Endothelial cell of umbilical vein (primary cell): ENCODE results near the gene LGALS3. TPM values are rescaled to one million over a fixed set of nuclear protein-coding genes. Genes with fewer than 3 reads are reported as not detected.

Source experiments
- BruUV-seq: library from RNA; stranded (reverse); fragments of 400-500 nt; replicated peaks from 2 replicates; lab custom pipeline; 2021; lab: Mats Ljungman, UMichigan
- CTCF ChIA-PET: fragments of 300-600, 350-600 bp; sonication (Branson Sonifier 250); formaldehyde crosslinking; loops from one replicate; lab custom pipeline; 2021; ENCODE audit warnings: antibody characterized with exemption, inconsistent platforms; lab: Charles Lee
- POLR2A ChIA-PET: fragments of 300-600, 350-600 bp; sonication (Branson Sonifier 250); formaldehyde crosslinking; loops from one replicate; lab custom pipeline; 2021; ENCODE audit warnings: antibody characterized with exemption, inconsistent platforms; lab: Charles Lee
- DNase-seq: peaks from one replicate; pipeline ENCODE4 v3.0.0-alpha.2; 2011; ENCODE audit warnings: low read depth, low spot score
- FAIRE-seq: peaks from 2 replicates; lab custom pipeline; 2011; peaks lifted over from hg19 to GRCh38; lab: Jason Lieb, UNC
- H2AFZ ChIP-seq: 2 replicates; pipeline ENCODE4 v1.6.0; 2012; ENCODE audit warnings: low read depth, low read length, control low read depth, inconsistent platforms
- H3K27ac ChIP-seq: 2 replicates; pipeline ENCODE4 v1.5.1; 2011; ENCODE audit warnings: low read depth, mild to moderate bottlenecking, control low read depth, low read length, moderate library complexity; ENCODE audit not compliant: insufficient read depth
- H3K27me3 ChIP-seq, 2 experiments: 2 replicates each; pipeline versions ENCODE4 v1.6.0 to v1.6.1; 2011; ENCODE audit warnings: low read length in 2 of 2, mixed read lengths in 1 of 2; ENCODE audit not compliant: control insufficient read depth in 2 of 2, insufficient read depth in 2 of 2
- H3K36me3 ChIP-seq, 2 experiments: 2 replicates in 1 of 2; 3 replicates in 1 of 2; pipeline ENCODE4 v1.5.1; 2011; ENCODE audit warnings: low read length in 2 of 2, mild to moderate bottlenecking in 1 of 2, moderate library complexity in 1 of 2; ENCODE audit not compliant: control insufficient read depth in 2 of 2, insufficient read depth in 2 of 2; ENCODE audit errors: extremely low read depth in 1 of 2
- H3K4me1 ChIP-seq: 3 replicates; pipeline ENCODE4 v1.5.1; 2011; ENCODE audit warnings: mild to moderate bottlenecking, low read length; ENCODE audit not compliant: control insufficient read depth, insufficient read depth; ENCODE audit errors: extremely low read depth
- H3K4me2 ChIP-seq: 2 replicates; pipeline ENCODE4 v1.6.1; 2011; ENCODE audit warnings: low read length, control low read depth, mixed read lengths; ENCODE audit not compliant: insufficient read depth
- H3K4me3 ChIP-seq, 3 experiments: fragments of 200-600 bp in 1 of 3; sonication (generic), shearing (Covaris generic) in 1 of 3; replicated peaks in 1 of 3; 2 replicates each; pipeline ENCODE4 v1.5.1; 2011 to 2016; ENCODE audit warnings: control low read depth in 3 of 3, low read length in 3 of 3, mild to moderate bottlenecking in 2 of 3, inconsistent platforms in 1 of 3, low read depth in 1 of 3, moderate library complexity in 1 of 3; ENCODE audit not compliant: insufficient read depth in 1 of 3
- H3K79me2 ChIP-seq: 2 replicates; pipeline ENCODE4 v1.6.0; 2012; ENCODE audit warnings: low read length, inconsistent platforms; ENCODE audit not compliant: control insufficient read depth, insufficient read depth
- H3K9ac ChIP-seq: replicated peaks from 2 replicates; pipeline ENCODE3; 2011; ENCODE audit warnings: low read length, control low read depth; ENCODE audit not compliant: insufficient read depth; ENCODE audit errors: extremely low read depth
- H3K9me1 ChIP-seq: replicated peaks from 3 replicates; pipeline ENCODE4 v1.6.0; 2011; ENCODE audit warnings: mild to moderate bottlenecking, low read length; ENCODE audit not compliant: control insufficient read depth, insufficient read depth; ENCODE audit errors: extremely low read depth
- H3K9me3 ChIP-seq: replicated peaks from 2 replicates; pipeline ENCODE4 v1.5.1; 2012; ENCODE audit warnings: low read length, inconsistent platforms; ENCODE audit not compliant: control insufficient read depth, insufficient read depth
- H4K20me1 ChIP-seq: replicated peaks from 2 replicates; pipeline ENCODE3; 2011; ENCODE audit warnings: mild to moderate bottlenecking, low read length; ENCODE audit not compliant: control insufficient read depth, insufficient read depth; ENCODE audit errors: extremely low read depth
- CTCF ChIP-seq, 2 donors: IDR thresholded peaks; 1 replicate in 1 of 2; 2 replicates in 1 of 2; pipeline ENCODE4 v1.5.1; 2011; ENCODE audit warnings: low read length in 2 of 2, mild to moderate bottlenecking in 2 of 2, moderate library complexity in 2 of 2, control low read depth in 1 of 2, inconsistent platforms in 1 of 2, low read depth in 1 of 2; ENCODE audit not compliant: insufficient read depth in 1 of 2; ENCODE audit errors: extremely low read depth in 1 of 2
- EZH2 ChIP-seq: IDR thresholded peaks from 2 replicates; pipeline ENCODE4 v1.6.1; 2012; ENCODE audit warnings: borderline replicate concordance, low read depth, mild to moderate bottlenecking, moderate library complexity, low read length, inconsistent platforms; ENCODE audit not compliant: severe bottlenecking
- FOS ChIP-seq: IDR thresholded peaks from 2 replicates; pipeline ENCODE4 v1.6.1; 2011; ENCODE audit warnings: mild to moderate bottlenecking, low read length, moderate library complexity, borderline replicate concordance; ENCODE audit not compliant: insufficient read depth
- GATA2 ChIP-seq: IDR thresholded peaks from 2 replicates; pipeline ENCODE4 v1.7.0; 2011; ENCODE audit warnings: low read depth, mild to moderate bottlenecking, moderate library complexity, mixed read lengths, low read length; ENCODE audit not compliant: insufficient read length, insufficient read depth
- JUN ChIP-seq: IDR thresholded peaks from 2 replicates; pipeline ENCODE4 v1.6.1; 2011; ENCODE audit warnings: borderline replicate concordance, low read depth; ENCODE audit not compliant: insufficient read length, insufficient read depth
- MAX ChIP-seq: IDR thresholded peaks from 2 replicates; pipeline ENCODE4 v1.6.1; 2011; ENCODE audit not compliant: insufficient read depth, insufficient read length
- MYC ChIP-seq: IDR thresholded peaks from one replicate; pipeline ENCODE4 v1.6.1; 2011; ENCODE audit warnings: mild to moderate bottlenecking, low read depth, low read length
- POLR2A ChIP-seq: IDR thresholded peaks from 2 replicates; pipeline ENCODE4 v1.6.1; 2012; ENCODE audit warnings: low read depth, mild to moderate bottlenecking, control low read depth, low read length
- POLR2AphosphoS5 ChIP-seq: IDR thresholded peaks from 2 replicates; pipeline ENCODE4 v1.6.1; 2012; ENCODE audit warnings: low read depth, mild to moderate bottlenecking, control low read depth, low read length, moderate library complexity; ENCODE audit not compliant: insufficient read depth
- dilution Hi-C: fragments of 300-500 bp; cut with MboI; formaldehyde crosslinking; loops from one replicate; pipeline ENCODE4 v1.15.0; 2019; ENCODE audit warnings: low sequenced_read_pairs; ENCODE audit not compliant: extremely low pct_ligation_motif_present
- intact Hi-C: fragments of 100-400 bp; cut with micrococcal nuclease; formaldehyde crosslinking; loops from one replicate; pipeline ENCODE4 v1.10.0; 2022
- polyA plus RNA-seq, 4 experiments: library from polyadenylated mRNA; depleted of rRNA in 3 of 4; stranded (reverse) in 3 of 4; unstranded in 1 of 4; fragments of >200 nt; gene quantifications; 2 replicates each; pipeline versions ENCODE4 v1.2.1 to v1.2.3, GENCODE V29; 2011 to 2012; ENCODE audit warnings: missing spikeins in 1 of 4
- total RNA-seq: library from RNA; stranded (reverse); gene quantifications from 2 replicates; pipeline ENCODE4 v1.2.3, GENCODE V29; 2021

LGALS3 gene
- total and polyA plus RNA-seq, 2 donors (not counting 3 experiments of a cell fraction or from before 2014, with no cell fraction given): 33.8 to 55.1 TPM

GRCh38 chr14:55128386-55129085, 516 bp upstream of the LGALS3 start:
- CTCF ChIA-PET: interaction anchor here (1.1 to 1.8 kb wide), 4 partner anchors 9 to 26 kb away, joined by 3 to 5 read pairs (median 4); no protein-coding TSS in a partner anchor
- Histone ChIP-seq H3K79me2 (peaks cover 2% of the 10 kb centered on the region), H3K4me1 (peaks cover 3% of the 10 kb centered on the region), H3K9ac (peak overlapping the region; percentile 75), H3K27ac (no peak overlapping the region), H2AFZ (peak overlapping the region; percentile 56), H3K9me3 (no peaks in the 10 kb centered on the region), H3K27me3 (no peaks in the 10 kb centered on the region), H3K9me1 (no peaks in the 10 kb centered on the region), H4K20me1 (no peaks in the 10 kb centered on the region), H3K36me3 (no peaks in the 10 kb centered on the region), H3K4me2 (peak overlapping the region; percentile 54), H3K4me3 (peak overlapping the region; percentile 4 to 56 (median 20))
- DNase-seq: no peak
- no TSS peak for BruUV-seq
- intact Hi-C loops (loop anchor here (1.0 kb wide), 4 partner anchors 20 to 77 kb away; partner anchors contain the start of gene MAPK1IP1L), dilution Hi-C loops (no loop called here)
- POLR2A ChIA-PET: interaction anchor here (1.2 to 1.4 kb wide), 2 partner anchors 9 to 25 kb away, joined by 3 read pairs; no protein-coding TSS in a partner anchor
- FAIRE-seq: no peak
- TF ChIP-seq POLR2A (no peak), CTCF (IDR thresholded peaks at IDR 0.05; ENCODE audit: extremely low read depth in 1 of 2, insufficient read depth in 1 of 2, low read depth in 1 of 2, low read length in 2 of 2) (no peak), EZH2 (no peak), FOS (no peak), POLR2AphosphoS5 (no peak), MYC (no peak), MAX (no peak), GATA2 (no peak), JUN (no peak)
